Bronchial epithelial cell (primary cell): ENCODE results near the gene CRYGB. TPM values are rescaled to one million over a fixed set of nuclear protein-coding genes. Genes with fewer than 3 reads are reported as not detected.
A peak's percentile ranks its signal among the peaks of the same experiment; 100 is the strongest.
"Not testable (repeated sequence)": the region's sequence is repeated elsewhere in the genome, so short reads cannot be mapped to it uniquely, and the experiment has no call there.

Experiments
- DNase-seq: peaks from one replicate; pipeline ENCODE4 v3.0.0-alpha.2; 2010; ENCODE audit warnings: low read depth
- FAIRE-seq: peaks from 2 replicates; lab custom pipeline; 2011; peaks lifted over from hg19 to GRCh38; lab: Jason Lieb, UNC
- H3K27me3 ChIP-seq: 2 replicates; pipeline ENCODE4 v1.5.1; 2011; ENCODE audit warnings: low read length; ENCODE audit not compliant: control insufficient read depth, insufficient read depth
- H3K36me3 ChIP-seq: 2 replicates; pipeline ENCODE4 v1.5.1; 2011; ENCODE audit warnings: low read length; ENCODE audit not compliant: control insufficient read depth, insufficient read depth
- H3K4me3 ChIP-seq: 2 replicates; pipeline ENCODE4 v1.5.1; 2011; ENCODE audit warnings: mild to moderate bottlenecking, low read depth, low read length, control low read depth
- total RNA-seq: library from RNA; depleted of rRNA; stranded (reverse); fragments of >200 nt; gene quantifications from 2 replicates; pipeline ENCODE4 v1.2.1, GENCODE V29; 2014
- TF ChIP-seq, protein P1 (sequence below): IDR thresholded peaks from 2 replicates; pipeline ENCODE4 v1.5.1; 2011; ENCODE audit warnings: mild to moderate bottlenecking, moderate library complexity, low read length, control low read depth, inconsistent platforms; ENCODE audit not compliant: insufficient read depth, severe bottlenecking

CRYGB gene
- total RNA-seq, 1 donor from 2014 or later, result not detected

DNA sequence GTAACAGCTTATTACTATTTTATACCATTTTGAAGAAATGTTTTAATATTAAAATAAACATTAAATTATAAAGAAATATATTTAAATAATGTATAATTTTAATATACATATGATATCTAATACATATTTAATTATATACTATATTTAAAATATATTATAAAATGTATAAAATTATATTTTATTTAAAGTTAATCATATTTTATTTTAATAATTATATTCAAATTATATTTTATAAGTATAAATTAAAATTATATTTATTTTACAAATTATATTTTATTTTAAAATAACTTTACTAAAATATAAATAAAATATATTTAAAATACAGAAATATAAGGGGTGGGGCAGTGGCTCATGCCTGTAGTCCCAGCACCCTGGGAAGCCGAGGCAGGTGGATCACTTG lies 23.7 kb downstream of the CRYGB start:
- DNase-seq (no peak), FAIRE-seq (no peak)
- H3K27me3 ChIP-seq, result peaks cover 1% of the 10 kb centered on the region
- H3K36me3 ChIP-seq, result no peaks in the 10 kb centered on the region
- TF ChIP-seq, protein P1, sequence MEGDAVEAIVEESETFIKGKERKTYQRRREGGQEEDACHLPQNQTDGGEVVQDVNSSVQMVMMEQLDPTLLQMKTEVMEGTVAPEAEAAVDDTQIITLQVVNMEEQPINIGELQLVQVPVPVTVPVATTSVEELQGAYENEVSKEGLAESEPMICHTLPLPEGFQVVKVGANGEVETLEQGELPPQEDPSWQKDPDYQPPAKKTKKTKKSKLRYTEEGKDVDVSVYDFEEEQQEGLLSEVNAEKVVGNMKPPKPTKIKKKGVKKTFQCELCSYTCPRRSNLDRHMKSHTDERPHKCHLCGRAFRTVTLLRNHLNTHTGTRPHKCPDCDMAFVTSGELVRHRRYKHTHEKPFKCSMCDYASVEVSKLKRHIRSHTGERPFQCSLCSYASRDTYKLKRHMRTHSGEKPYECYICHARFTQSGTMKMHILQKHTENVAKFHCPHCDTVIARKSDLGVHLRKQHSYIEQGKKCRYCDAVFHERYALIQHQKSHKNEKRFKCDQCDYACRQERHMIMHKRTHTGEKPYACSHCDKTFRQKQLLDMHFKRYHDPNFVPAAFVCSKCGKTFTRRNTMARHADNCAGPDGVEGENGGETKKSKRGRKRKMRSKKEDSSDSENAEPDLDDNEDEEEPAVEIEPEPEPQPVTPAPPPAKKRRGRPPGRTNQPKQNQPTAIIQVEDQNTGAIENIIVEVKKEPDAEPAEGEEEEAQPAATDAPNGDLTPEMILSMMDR, result no peak
- H3K4me3 ChIP-seq, result no peak overlapping the region

DNA sequence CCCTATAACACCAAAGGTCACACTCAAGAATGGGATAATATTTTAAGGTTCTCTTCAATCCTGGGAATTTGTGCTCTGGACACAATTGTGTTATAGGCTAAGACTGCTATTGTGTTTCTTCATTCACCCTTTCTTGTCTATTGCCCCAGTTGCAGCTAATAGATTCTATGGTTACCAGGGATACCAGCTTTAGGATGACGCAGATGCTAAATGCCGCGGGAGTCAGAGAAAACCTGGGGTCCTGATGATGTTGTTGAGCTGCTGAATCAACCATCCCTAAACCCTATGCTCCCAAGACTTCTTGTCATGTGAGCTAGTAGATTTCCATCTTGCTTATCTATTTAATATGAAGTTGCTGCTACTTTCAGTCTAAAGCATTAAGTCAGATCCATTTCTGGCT lies 27.0 kb downstream of the CRYGB start:
- no peak overlapping the region for H3K4me3 ChIP-seq
- DNase-seq (no peak), FAIRE-seq (no peak)
- H3K36me3 ChIP-seq, result no peaks in the 10 kb centered on the region
- TF ChIP-seq, protein P1, result no peak
- H3K27me3 ChIP-seq, result no peaks in the 10 kb centered on the region

DNA sequence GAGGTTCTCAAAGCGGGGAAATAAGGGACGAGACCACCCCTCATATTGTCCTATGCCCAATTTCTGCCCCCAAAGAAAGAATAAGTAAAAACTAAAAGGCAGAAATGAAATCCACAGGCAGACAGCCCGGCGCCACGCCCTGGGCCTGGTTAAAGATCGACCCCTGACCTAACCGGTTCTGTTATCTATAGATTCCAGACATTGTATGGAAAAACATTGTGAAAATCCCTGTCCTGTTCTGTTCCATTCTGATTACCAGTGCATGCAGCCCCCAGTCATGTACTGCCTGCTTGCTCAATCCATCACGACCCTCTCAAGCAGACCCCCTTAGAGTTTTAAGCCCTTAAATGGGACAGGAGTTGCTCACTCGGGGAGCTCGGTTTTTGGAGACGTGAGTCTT lies 28.6 kb downstream of the CRYGB start:
- DNase-seq, H3K27me3 ChIP-seq, H3K36me3 ChIP-seq, FAIRE-seq, H3K4me3 ChIP-seq: not testable (repeated sequence)

DNA sequence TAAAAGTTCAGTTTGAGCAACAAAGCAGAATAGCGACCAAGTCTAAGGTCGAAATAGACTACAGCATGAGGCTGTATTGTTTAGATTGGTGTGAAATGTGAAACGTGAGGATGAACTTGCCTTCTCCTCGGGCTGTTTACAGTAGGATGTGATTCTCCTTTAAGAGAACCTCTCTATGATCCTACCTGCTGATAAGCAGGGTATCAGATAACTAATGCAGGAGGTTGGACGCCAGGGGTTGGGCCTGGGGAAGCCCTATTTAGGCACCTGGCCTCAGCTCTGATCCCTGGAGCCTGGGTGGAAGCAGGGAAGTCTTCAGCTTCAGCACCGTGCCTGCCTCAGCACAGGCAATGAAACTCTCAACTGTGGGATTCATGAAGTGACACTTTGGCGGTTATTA lies 33.0 kb downstream of the CRYGB start:
- TF ChIP-seq, protein P1, result no peak
- Histone ChIP-seq H3K4me3 (no peak overlapping the region), H3K36me3 (no peaks in the 10 kb centered on the region), H3K27me3 (no peaks in the 10 kb centered on the region)
- FAIRE-seq (no peak), DNase-seq (peak; percentile 13)

DNA sequence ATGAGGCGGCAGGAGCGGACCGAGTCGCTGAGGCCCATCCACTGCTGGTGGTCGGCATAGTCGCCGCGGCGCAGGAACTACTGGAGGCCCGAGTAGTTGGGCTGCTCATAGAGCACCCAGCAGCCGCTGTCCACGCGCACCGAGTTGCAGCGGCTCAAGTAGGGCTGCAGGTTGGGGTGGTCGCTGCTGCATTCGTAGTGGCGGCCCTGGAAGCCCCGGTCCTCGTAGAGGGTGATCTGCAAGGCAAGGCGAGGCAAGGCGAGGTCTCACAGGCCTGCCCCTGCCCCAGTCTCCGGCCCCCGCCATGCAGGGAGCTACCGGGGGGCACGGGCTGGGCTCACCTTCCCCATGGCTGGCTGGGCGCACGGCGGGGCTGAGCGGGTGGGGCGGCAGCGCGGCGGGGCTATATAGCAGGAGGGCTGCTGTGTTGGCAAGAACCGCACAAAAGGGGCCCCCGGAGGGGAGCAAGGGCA lies 33.6 kb downstream of the CRYGB start:
- not testable (repeated sequence) for FAIRE-seq, H3K36me3 ChIP-seq, H3K27me3 ChIP-seq, H3K4me3 ChIP-seq, DNase-seq

DNA sequence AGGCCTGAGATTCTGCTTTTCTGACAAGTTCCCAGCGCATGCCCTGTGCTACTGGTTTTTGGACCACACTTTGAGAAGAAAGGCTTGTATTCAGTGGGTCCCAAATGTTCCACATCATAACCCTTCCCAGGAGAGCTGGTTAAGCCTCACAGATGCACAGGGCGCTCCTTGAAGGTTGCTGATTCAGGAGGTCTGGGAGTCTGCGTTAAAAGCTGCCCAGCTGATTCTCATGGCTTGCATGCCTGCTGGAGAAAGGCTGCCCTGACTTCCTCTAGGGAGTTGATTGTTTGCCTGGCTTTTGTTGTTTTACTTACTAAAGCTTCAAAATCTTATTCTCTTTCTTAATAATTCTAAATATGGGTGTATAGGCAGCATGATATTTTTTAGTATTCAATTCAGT lies 42.3 kb downstream of the CRYGB start:
- Histone ChIP-seq H3K27me3 (no peaks in the 10 kb centered on the region), H3K36me3 (no peaks in the 10 kb centered on the region), H3K4me3 (no peak overlapping the region)
- FAIRE-seq (no peak), DNase-seq (no peak)
- TF ChIP-seq, protein P1, result no peak

DNA sequence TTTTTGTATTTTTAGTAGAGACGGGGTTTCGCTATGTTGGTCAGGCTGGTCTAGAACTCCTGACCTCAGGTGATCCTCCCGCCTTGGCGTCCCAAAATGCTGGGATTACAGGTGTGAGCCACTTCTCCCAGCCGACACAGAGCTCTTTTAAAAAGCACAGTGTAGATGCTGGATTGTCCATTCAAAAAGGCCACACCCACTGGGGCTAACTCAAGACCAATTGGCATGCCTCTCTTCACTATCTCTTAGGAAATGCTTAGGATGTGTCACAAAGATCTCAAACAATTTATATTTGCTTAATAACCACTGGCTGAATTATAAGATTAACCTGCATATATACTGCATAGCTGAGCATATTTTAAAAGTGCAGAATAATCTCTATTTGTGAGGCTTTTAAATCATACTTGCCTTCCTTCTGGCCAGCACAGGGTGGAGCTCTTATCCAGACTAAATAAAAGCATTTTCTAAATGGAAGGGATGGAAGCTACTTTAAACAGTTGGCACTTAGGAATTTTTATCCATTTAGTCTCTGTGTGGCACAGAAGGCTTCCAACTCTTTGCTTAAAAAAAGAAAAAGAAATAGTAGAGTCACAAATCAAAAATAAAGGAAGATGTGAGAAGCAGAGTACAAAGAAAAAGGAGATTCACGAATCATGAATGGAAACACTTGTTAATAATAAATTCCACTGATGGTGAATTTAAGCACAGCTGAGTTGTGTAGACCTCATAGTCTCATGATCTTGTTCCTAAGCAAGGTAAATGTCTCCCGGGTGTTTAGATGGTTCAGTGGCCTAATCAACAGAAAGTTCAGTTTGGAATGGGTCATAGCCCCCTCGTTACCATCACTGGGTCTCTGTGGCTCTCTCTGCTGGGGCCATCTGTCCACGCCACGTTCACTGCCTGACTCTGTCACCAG lies 44.0 kb downstream of the CRYGB start:
- no peak for FAIRE-seq

More for the DNA sequence above, 44.0 kb downstream of the CRYGB start:
- Histone ChIP-seq H3K27me3 (no peaks in the 10 kb centered on the region), H3K36me3 (no peaks in the 10 kb centered on the region), H3K4me3 (no peak overlapping the region)
- TF ChIP-seq, protein P1, result peak; percentile 14
- peak; percentile 29 for DNase-seq
